ENCODE results near the gene SCAMP1. TPM values are rescaled to one million over a fixed set of nuclear protein-coding genes. Genes with fewer than 3 reads are reported as not detected.

Gene SCAMP1
- polyA plus RNA-seq, 1 of the 3 experiments (the other 2 are of a cell fraction): 11.5 TPM

DNA sequence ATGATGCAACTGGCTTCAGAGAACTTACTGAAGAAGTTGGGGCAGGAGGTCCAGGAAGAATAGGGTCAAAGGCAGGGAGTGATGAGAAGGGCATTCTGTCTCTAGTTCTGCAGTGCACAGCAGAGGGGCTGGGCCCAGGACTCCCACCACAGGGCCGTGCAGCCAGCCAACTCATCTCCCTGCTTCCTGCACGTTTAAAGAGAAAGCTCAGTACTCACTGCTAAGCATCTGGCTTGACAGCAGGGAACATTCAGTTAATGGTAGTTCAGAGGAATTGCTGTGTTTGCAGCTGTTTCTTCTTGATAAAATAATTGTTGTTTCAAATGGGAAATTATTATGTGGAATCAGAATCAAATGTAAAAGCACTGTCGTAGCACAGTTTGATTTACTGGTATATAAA is 25.6 kb upstream of the SCAMP1 start (continued):
- TF ChIP-seq, protein P1, sequence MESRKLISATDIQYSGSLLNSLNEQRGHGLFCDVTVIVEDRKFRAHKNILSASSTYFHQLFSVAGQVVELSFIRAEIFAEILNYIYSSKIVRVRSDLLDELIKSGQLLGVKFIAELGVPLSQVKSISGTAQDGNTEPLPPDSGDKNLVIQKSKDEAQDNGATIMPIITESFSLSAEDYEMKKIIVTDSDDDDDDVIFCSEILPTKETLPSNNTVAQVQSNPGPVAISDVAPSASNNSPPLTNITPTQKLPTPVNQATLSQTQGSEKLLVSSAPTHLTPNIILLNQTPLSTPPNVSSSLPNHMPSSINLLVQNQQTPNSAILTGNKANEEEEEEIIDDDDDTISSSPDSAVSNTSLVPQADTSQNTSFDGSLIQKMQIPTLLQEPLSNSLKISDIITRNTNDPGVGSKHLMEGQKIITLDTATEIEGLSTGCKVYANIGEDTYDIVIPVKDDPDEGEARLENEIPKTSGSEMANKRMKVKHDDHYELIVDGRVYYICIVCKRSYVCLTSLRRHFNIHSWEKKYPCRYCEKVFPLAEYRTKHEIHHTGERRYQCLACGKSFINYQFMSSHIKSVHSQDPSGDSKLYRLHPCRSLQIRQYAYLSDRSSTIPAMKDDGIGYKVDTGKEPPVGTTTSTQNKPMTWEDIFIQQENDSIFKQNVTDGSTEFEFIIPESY (IDR thresholded peaks at IDR 0.05; ENCODE audit: borderline replicate concordance, low read depth): no peak
- TF ChIP-seq EP300 (IDR thresholded peaks at IDR 0.05; ENCODE audit: borderline replicate concordance in 1 of 2, low read depth in 1 of 2, low read length in 1 of 2) (no peak), TCF12 (IDR thresholded peaks at IDR 0.05) (no peak), FOXM1 (IDR thresholded peaks at IDR 0.05; ENCODE audit: low read depth) (no peak)

DNA sequence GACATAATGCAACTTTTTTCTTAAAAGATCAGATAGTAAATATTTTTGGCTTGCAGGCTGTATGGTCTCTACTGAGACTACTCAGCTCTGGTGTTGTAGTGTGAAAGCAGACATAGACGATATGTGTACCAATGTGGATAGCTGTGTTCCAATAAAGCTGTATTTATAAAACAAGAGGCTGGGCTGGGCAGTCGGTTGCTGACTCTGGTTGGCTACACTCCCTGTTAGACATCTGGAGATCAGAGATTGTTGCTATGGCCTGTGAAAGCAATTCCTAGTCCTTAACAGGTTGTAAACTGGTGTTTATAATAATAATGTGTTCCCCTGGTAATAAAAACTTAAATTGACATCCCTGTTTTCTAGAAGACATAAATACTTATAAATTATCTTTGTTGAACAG is 24.4 kb upstream of the SCAMP1 start:
- no peak overlapping the region for H2AFZ ChIP-seq (ENCODE audit: low read depth)
- H3K27me3 ChIP-seq (ENCODE audit: insufficient read depth): no peaks in the 10 kb centered on the region
- CTCF ChIA-PET: no interaction called here
- no peak overlapping the region for H3K27ac ChIP-seq (ENCODE audit: low read depth in 2 of 2, low read length in 1 of 2)
- no peak overlapping the region for H3K9ac ChIP-seq
- peaks cover 3 to 4% of the 10 kb centered on the region in 2 experiments; a peak in 3 of 4 replicates for H3K4me1 ChIP-seq (ENCODE audit: control insufficient read depth in 1 of 2, insufficient read depth in 2 of 2, low read depth in 1 of 2, low read length in 1 of 2)
- TF ChIP-seq, protein P2, sequence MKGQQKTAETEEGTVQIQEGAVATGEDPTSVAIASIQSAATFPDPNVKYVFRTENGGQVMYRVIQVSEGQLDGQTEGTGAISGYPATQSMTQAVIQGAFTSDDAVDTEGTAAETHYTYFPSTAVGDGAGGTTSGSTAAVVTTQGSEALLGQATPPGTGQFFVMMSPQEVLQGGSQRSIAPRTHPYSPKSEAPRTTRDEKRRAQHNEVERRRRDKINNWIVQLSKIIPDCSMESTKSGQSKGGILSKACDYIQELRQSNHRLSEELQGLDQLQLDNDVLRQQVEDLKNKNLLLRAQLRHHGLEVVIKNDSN (IDR thresholded peaks at IDR 0.05; ENCODE audit: borderline replicate concordance, low read depth): no peak
- TF ChIP-seq RFX5 (IDR thresholded peaks at IDR 0.05; ENCODE audit: low read length): peak; percentile 95
- H4K20me1 ChIP-seq (ENCODE audit: insufficient read depth): no peaks in the 10 kb centered on the region
- no peaks in the 10 kb centered on the region for H3K9me2 ChIP-seq
- H3K36me3 ChIP-seq (replicated peaks in 1 of 2; ENCODE audit: control insufficient read depth in 1 of 2, insufficient read depth in 2 of 2, low read length in 1 of 2): no peaks in the 10 kb centered on the region
- H3K79me2 ChIP-seq (ENCODE audit: insufficient read depth): no peaks in the 10 kb centered on the region
- H3F3A ChIP-seq (replicated peaks; ENCODE audit: insufficient read depth): no peaks in the 10 kb centered on the region
- no peak overlapping the region for H3K4me2 ChIP-seq
- POLR2A ChIA-PET: interaction anchor here (0.8 kb wide), 1 partner anchor 24 kb away, joined by 3 read pairs; the partner anchor contains the start of gene SCAMP1
- 65% methylated on average over 2 of the region's 2 CpGs for WGBS (ENCODE audit: low lambda C conversion rate)
- peak; percentile 42 for DNase-seq
- no peak overlapping the region for H3K4me3 ChIP-seq (ENCODE audit: low read depth in 2 of 2, low read length in 1 of 2)
- 0 out of 2 replicates have a peak, but pooled peaks cover 9% of the 10 kb centered on the region for H3K9me3 ChIP-seq

DNA sequence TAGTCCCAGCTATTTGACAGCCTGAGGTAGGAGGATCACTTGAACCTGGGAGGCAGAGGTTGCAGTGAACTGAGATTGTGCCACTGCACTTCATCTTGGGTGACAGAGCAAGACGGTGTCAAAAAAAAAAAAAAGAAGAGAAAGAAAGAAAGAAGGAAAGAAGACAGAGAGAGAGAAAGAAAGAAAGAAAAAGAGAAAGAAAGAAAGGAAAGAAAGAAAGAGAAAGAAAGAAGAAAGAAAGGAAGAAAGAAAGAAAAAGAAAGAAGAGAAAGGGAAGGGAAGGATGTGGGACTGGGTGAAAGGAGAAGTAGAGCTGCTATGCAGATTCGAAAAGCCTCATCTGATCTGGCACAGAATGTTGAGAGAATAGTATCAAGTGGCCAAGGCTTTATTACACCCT is 23.7 kb upstream of the SCAMP1 start:
- Histone ChIP-seq H3K9me3 (0 out of 2 replicates have a peak, but pooled peaks cover 9% of the 10 kb centered on the region), H3K27me3 (ENCODE audit: insufficient read depth) (no peaks in the 10 kb centered on the region), H3K27ac (ENCODE audit: low read depth in 2 of 2, low read length in 1 of 2) (no peak overlapping the region), H3K79me2 (ENCODE audit: insufficient read depth) (no peaks in the 10 kb centered on the region), H3F3A (replicated peaks; ENCODE audit: insufficient read depth) (no peaks in the 10 kb centered on the region), H3K36me3 (replicated peaks in 1 of 2; ENCODE audit: control insufficient read depth in 1 of 2, insufficient read depth in 2 of 2, low read length in 1 of 2) (no peaks in the 10 kb centered on the region), H2AFZ (ENCODE audit: low read depth) (no peak overlapping the region), H3K9ac (no peak overlapping the region), H3K4me1 (ENCODE audit: control insufficient read depth in 1 of 2, insufficient read depth in 2 of 2, low read depth in 1 of 2, low read length in 1 of 2) (peaks cover 3 to 4% of the 10 kb centered on the region in 2 experiments; a peak in 3 of 4 replicates), H3K9me2 (no peaks in the 10 kb centered on the region), H3K4me2 (no peak overlapping the region), H3K4me3 (ENCODE audit: low read depth in 2 of 2, low read length in 1 of 2) (no peak overlapping the region), H4K20me1 (ENCODE audit: insufficient read depth) (no peaks in the 10 kb centered on the region)
- CTCF ChIA-PET: no interaction called here
- POLR2A ChIA-PET: interaction anchor here (0.8 kb wide), 1 partner anchor 24 kb away, joined by 3 read pairs; the partner anchor contains the start of gene SCAMP1
- 56% methylated on average over 2 of the region's 2 CpGs for WGBS (ENCODE audit: low lambda C conversion rate)
- no peak for TF ChIP-seq EP300 (IDR thresholded peaks at IDR 0.05; ENCODE audit: borderline replicate concordance in 1 of 2, low read depth in 1 of 2, low read length in 1 of 2)
- TF ChIP-seq MXI1 (IDR thresholded peaks at IDR 0.05; ENCODE audit: low read depth, low read length): no peak
- no peak for DNase-seq
